ENCODE results near the gene SKIC2. TPM values are rescaled to one million over a fixed set of nuclear protein-coding genes. Genes with fewer than 3 reads are reported as not detected.
"Not testable (repeated sequence)": the region's sequence is repeated elsewhere in the genome, so short reads cannot be mapped to it uniquely, and the experiment has no call there.

The SKIC2 gene
- total RNA-seq, 1 experiment from 2014 or later = 72.3 TPM

DNA sequence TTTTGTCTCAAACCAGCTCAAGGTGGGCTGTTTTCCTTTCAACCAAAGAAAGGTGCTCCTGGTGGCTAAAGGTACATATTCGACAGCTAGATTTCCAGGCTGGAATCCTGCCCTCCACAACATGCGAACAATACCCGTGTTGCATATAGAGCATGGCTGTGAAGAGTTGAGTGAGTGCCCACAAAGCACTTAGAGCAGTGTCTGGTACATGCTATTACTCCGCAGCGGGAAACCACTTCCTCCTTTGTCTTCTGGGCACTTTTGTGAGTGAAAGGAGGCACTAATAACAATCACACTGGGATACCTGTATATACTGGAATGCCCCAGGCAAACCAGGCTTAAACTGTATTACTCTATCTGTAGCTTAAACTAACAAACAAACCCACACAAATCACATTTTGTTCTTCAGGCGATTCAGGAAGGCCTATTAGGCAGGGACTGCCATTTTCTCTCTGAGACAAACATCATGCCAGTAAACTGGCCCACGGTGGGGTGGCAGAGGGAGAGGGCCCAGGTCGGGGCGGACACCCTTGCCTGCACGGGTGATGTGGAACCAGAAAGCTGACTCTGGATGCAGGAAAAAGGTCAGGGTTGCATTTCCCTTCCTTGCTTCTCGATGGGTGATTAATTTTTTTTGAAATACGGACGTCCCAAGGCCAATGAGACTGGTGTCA is 46.0 kb downstream of the SKIC2 start:
- not testable (repeated sequence) for DNase-seq (ENCODE audit: low read depth)

DNA sequence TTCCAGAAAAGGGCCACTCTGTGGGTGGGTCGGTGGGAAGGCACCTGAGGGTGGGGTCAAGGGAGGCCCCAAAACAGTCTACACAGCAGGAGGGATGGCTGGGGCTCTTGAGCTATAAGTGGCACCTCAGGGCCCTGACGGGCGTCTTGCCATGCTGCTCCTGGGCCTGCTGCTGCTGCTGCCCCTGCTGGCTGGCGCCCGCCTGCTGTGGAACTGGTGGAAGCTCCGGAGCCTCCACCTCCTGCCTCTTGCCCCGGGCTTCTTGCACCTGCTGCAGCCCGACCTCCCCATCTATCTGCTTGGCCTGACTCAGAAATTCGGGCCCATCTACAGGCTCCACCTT is 46.5 kb downstream of the SKIC2 start:
- DNase-seq (ENCODE audit: low read depth) = not testable (repeated sequence)

GRCh38 chr6:32005991-32006529 is 47.1 kb downstream of the SKIC2 start:
- not testable (repeated sequence) for DNase-seq (ENCODE audit: low read depth)

DNA sequence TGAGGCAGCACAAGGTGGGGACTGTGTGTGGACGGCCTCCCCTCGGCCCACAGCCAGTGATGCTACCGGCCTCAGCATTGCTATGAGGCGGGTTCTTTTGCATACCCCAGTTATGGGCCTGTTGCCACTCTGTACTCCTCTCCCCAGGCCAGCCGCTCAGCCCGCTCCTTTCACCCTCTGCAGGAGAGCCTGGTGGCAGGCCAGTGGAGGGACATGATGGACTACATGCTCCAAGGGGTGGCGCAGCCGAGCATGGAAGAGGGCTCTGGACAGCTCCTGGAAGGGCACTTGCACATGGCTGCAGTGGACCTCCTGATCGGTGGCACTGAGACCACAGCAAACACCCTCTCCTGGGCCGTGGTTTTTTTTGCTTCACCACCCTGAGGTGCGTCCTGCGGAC is 48.1 kb downstream of the SKIC2 start:
- DNase-seq (ENCODE audit: low read depth) = not testable (repeated sequence)

DNA sequence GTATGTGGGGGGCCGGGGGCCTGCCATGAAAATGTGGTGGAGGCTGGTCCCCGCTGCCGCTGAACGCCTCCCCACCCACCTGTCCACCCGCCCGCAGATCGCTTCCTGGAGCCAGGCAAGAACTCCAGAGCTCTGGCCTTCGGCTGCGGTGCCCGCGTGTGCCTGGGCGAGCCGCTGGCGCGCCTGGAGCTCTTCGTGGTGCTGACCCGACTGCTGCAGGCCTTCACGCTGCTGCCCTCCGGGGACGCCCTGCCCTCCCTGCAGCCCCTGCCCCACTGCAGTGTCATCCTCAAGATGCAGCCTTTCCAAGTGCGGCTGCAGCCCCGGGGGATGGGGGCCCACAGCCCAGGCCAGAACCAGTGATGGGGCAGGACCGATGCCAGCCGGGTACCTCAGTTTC is 49.1 kb downstream of the SKIC2 start:
- DNase-seq (ENCODE audit: low read depth) = not testable (repeated sequence)

DNA sequence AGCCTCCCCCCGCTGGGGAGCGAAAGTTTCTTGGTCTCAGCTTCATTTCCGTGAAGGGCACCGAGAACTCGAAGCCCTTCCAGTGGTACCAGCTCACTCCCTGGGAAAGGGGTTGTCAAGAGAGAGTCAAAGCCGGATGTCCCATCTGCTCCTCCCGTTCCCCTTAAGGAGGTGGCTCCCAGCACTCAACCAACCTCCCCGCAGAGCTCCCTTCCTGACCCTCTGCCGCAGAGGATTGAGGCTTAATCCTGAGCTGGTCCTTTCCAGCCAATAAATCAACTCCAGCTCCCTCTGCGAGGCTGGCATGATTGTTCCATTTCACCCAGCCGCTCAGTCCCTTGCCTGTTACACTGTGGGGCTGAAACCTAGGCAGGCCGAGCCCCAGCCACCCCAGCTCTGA is 49.6 kb downstream of the SKIC2 start:
- DNase-seq (ENCODE audit: low read depth) = not testable (repeated sequence)

GRCh38 chr6:32009537-32009936 is 50.6 kb downstream of the SKIC2 start:
- DNase-seq (ENCODE audit: low read depth) = not testable (repeated sequence)

DNA sequence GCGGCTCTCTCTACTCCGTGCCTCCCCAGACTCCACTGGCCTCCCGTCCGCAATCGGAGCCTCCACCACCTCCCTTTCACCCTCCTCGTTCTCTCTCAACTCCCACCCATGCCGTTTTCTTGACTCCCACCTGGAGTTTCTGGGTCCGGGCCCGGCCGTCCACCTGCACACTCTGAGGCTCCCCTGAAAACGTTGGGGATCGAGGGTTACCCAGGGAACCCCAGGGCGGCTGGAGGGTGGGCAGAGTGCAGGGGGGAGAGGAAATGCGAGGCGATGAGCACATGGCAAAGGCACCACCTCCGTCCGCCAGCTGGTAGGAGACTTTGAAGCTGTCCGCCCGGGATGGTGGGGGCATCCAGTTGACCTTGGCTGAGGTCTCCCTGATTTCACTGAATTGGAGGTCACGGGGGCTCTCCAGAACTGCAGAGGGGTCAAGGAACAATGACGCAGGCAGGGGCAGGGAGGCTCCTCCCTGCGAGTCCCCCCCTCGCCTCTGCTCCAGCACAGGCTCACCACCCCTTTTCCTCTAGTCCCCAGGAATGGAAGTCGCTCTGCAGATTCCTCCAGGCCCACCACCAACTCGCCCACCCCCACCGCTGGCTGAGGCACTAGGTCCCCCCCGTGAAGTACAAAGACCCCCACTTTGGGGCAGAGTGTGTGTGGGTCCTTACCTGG is 52.0 kb downstream of the SKIC2 start:
- DNase-seq (ENCODE audit: low read depth) = not testable (repeated sequence)

DNA sequence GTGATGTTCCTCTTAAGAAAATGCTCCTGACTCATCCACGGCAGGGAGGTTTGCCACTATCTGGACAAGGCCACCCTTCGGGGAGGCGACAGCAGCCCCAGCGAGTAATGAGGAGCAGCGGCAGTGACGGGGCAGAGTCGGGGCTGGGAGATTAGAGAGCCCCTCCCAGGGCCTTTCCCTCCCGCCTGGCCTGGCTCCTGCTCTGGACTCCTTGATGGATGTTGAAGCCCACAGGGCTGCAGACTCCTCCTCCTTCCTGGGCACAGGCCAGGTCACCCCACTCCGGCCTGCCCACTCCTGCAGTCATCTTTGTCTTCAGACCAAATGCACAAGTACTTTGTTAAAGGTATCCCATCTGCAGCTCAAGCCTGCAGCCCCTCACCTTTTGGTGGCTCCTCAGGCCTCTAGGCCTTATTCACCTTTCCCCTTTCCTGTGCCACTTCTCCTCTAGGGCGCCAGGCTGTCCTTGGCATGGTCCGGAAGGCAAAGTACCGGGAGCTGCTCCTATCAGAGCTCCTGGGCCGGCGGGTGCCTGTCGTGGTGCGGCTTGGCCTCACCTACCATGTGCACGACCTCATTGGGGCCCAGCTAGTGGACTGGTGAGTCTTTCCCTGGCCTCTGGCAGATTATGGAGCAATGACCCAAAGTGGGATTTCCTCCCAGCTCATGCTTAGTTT is 54.1 kb downstream of the SKIC2 start:
- DNase-seq (ENCODE audit: low read depth) = not testable (repeated sequence)

GRCh38 chr6:32013738-32014137 is 54.8 kb downstream of the SKIC2 start:
- not testable (repeated sequence) for DNase-seq (ENCODE audit: low read depth)

GRCh38 chr6:32014547-32014946 is 55.6 kb downstream of the SKIC2 start, which contains the start of gene C4B:
Gene C4B, plus strand, starts transcription at chr6:32014795. Its CDS starts 51 bp downstream, at chr6:32014846.
- DNase-seq (ENCODE audit: low read depth) = not testable (repeated sequence)

Other genes starting within 250 kb of the SKIC2 start
- not detected in 2 replicates for gene LY6G6D, start 243.8 kb upstream of the SKIC2 start, total RNA-seq (2014; rRNA removed; shearing (Covaris generic))
- not detected in 2 replicates for gene LY6G6C, start 237.4 kb upstream of the SKIC2 start, total RNA-seq (2014; rRNA removed; shearing (Covaris generic))
- not detected in 2 replicates for gene MPIG6B, start 235.8 kb upstream of the SKIC2 start, total RNA-seq (2014; rRNA removed; shearing (Covaris generic))
- gene DDAH2, start 229.9 kb upstream of the SKIC2 start, total RNA-seq (2014; rRNA removed; shearing (Covaris generic)) = 75.1 and 90.7 TPM in 2 replicates
- gene CLIC1, start 222.6 kb upstream of the SKIC2 start, total RNA-seq (2014; rRNA removed; shearing (Covaris generic)) = 1,686 and 1,715 TPM in 2 replicates
- gene MSH5, start 219.2 kb upstream of the SKIC2 start, total RNA-seq (2014; rRNA removed; shearing (Covaris generic)) = 12.8 and 19.4 TPM in 2 replicates
- gene SAPCD1, start 196.5 kb upstream of the SKIC2 start, total RNA-seq (2014; rRNA removed; shearing (Covaris generic)) = 1.7 TPM in 1 of 2 replicates, not detected in the other
- gene VWA7, start 181.8 kb upstream of the SKIC2 start, total RNA-seq (2014; rRNA removed; shearing (Covaris generic)) = 0.94 and 1.8 TPM in 2 replicates
- 33.1 and 51.2 TPM in 2 replicates for gene VARS1, start 163.4 kb upstream of the SKIC2 start, total RNA-seq (2014; rRNA removed; shearing (Covaris generic))
- 162 and 306 TPM in 2 replicates for gene LSM2, start 152.2 kb upstream of the SKIC2 start, total RNA-seq (2014; rRNA removed; shearing (Covaris generic))
- gene HSPA1L, start 143.9 kb upstream of the SKIC2 start, total RNA-seq (2014; rRNA removed; shearing (Covaris generic)) = 0.30 and 2.5 TPM in 2 replicates
- 163 and 238 TPM in 2 replicates for gene HSPA1A, start 143.6 kb upstream of the SKIC2 start, total RNA-seq (2014; rRNA removed; shearing (Covaris generic))
- 185 and 359 TPM in 2 replicates for gene HSPA1B, start 131.4 kb upstream of the SKIC2 start, total RNA-seq (2014; rRNA removed; shearing (Covaris generic))
- 210 and 218 TPM in 2 replicates for gene NEU1, start 96.4 kb upstream of the SKIC2 start, total RNA-seq (2014; rRNA removed; shearing (Covaris generic))
- gene SLC44A4, start 80.2 kb upstream of the SKIC2 start, total RNA-seq (2014; rRNA removed; shearing (Covaris generic)) = 0.20 TPM in 1 of 2 replicates, not detected in the other
- 51.0 and 73.4 TPM in 2 replicates for gene EHMT2, start 61.5 kb upstream of the SKIC2 start, total RNA-seq (2014; rRNA removed; shearing (Covaris generic))
- 0.76 and 2.3 TPM in 2 replicates for gene ZBTB12, start 57.1 kb upstream of the SKIC2 start, total RNA-seq (2014; rRNA removed; shearing (Covaris generic))
- gene C2, start 31.5 kb upstream of the SKIC2 start, total RNA-seq (2014; rRNA removed; shearing (Covaris generic)) = 2.9 and 3.3 TPM in 2 replicates
- gene CFB, start 13.1 kb upstream of the SKIC2 start, total RNA-seq (2014; rRNA removed; shearing (Covaris generic)) = 7.8 and 8.4 TPM in 2 replicates
- 201 and 228 TPM in 2 replicates for gene NELFE, start 204 bp upstream of the SKIC2 start, total RNA-seq (2014; rRNA removed; shearing (Covaris generic))
- 26.8 and 33.3 TPM in 2 replicates for gene DXO, start 13.0 kb downstream of the SKIC2 start, total RNA-seq (2014; rRNA removed; shearing (Covaris generic))
- 4.1 and 5.6 TPM in 2 replicates for gene C4A, start 22.9 kb downstream of the SKIC2 start, total RNA-seq (2014; rRNA removed; shearing (Covaris generic))
- 3.0 and 3.1 TPM in 2 replicates for gene C4B, start 55.6 kb downstream of the SKIC2 start, total RNA-seq (2014; rRNA removed; shearing (Covaris generic))
- gene CYP21A2, start 79.2 kb downstream of the SKIC2 start, total RNA-seq (2014; rRNA removed; shearing (Covaris generic)) = not detected in 2 replicates
- 0.10 TPM in 1 of 2 replicates, not detected in the other for gene TNXB, start 150.2 kb downstream of the SKIC2 start, total RNA-seq (2014; rRNA removed; shearing (Covaris generic))
- gene ATF6B, start 169.1 kb downstream of the SKIC2 start, total RNA-seq (2014; rRNA removed; shearing (Covaris generic)) = 25.3 and 30.3 TPM in 2 replicates
- gene FKBPL, start 171.1 kb downstream of the SKIC2 start, total RNA-seq (2014; rRNA removed; shearing (Covaris generic)) = 10.2 and 14.5 TPM in 2 replicates
- 0.12 TPM in 1 of 2 replicates, not detected in the other for gene PRRT1, start 192.8 kb downstream of the SKIC2 start, total RNA-seq (2014; rRNA removed; shearing (Covaris generic))
- 11.3 and 12.3 TPM in 2 replicates for gene PPT2, start 195.0 kb downstream of the SKIC2 start, total RNA-seq (2014; rRNA removed; shearing (Covaris generic))
- 0.89 and 1.6 TPM in 2 replicates for gene EGFL8, start 205.4 kb downstream of the SKIC2 start, total RNA-seq (2014; rRNA removed; shearing (Covaris generic))
- 101 and 120 TPM in 2 replicates for gene AGPAT1, start 216.9 kb downstream of the SKIC2 start, total RNA-seq (2014; rRNA removed; shearing (Covaris generic))
- 158 and 159 TPM in 2 replicates for gene RNF5, start 219.2 kb downstream of the SKIC2 start, total RNA-seq (2014; rRNA removed; shearing (Covaris generic))
- 0.07 and 0.15 TPM in 2 replicates for gene AGER, start 225.1 kb downstream of the SKIC2 start, total RNA-seq (2014; rRNA removed; shearing (Covaris generic))
- 20.3 and 29.8 TPM in 2 replicates for gene PBX2, start 231.0 kb downstream of the SKIC2 start, total RNA-seq (2014; rRNA removed; shearing (Covaris generic))
- gene GPSM3, start 233.5 kb downstream of the SKIC2 start, total RNA-seq (2014; rRNA removed; shearing (Covaris generic)) = 12.9 and 13.9 TPM in 2 replicates

Measured in M059J (cell line).